A549 (cell line): ENCODE results near the gene INPP5J. TPM values are rescaled to one million over a fixed set of nuclear protein-coding genes. Genes with fewer than 3 reads are reported as not detected.

Experiments used
- ATAC-seq, 2 experiments: fragments of 200-7000 bp in 1 of 2; fragments of >200 bp in 1 of 2; cut with Nextera tagmentation in 1 of 2; cut with Tn5 transposase in 1 of 2; 3 replicates each; pipeline versions ENCODE4 v1.8.0 to v1.9.1; 2018 to 2020; ENCODE audit warnings: mild to moderate bottlenecking in 1 of 2, moderate library complexity in 1 of 2
- CTCF ChIA-PET: fragments of 300-600 bp; sonication (Branson Sonifier 250); formaldehyde crosslinking; extraction: SDS; loops from one replicate; lab custom pipeline; 2021; ENCODE audit warnings: antibody characterized with exemption, inconsistent platforms; lab: Yijun Ruan, JAX
- POLR2A ChIA-PET: fragments of 350-600 bp; formaldehyde crosslinking; extraction: SDS; loops from one replicate; lab custom pipeline; 2021; ENCODE audit warnings: antibody characterized with exemption, inconsistent platforms; lab: Yijun Ruan, JAX
- DNase-seq, 2 experiments: peaks; one replicate each; pipeline versions ENCODE4 v3.0.0 to v3.0.0-alpha.2; 2011 to 2016; ENCODE audit warnings: low read depth in 1 of 2, low spot score in 1 of 2
- FAIRE-seq: peaks from 2 replicates; lab custom pipeline; 2011; peaks lifted over from hg19 to GRCh38; lab: Jason Lieb, UNC
- H3K27ac ChIP-seq, 2 experiments: fragments of >200 bp; sonication (Bioruptor Twin); formaldehyde crosslinking; 3 replicates each; pipeline ENCODE4 v1.5.1; 2016 to 2017
- H3K4me1 ChIP-seq: fragments of >200 bp; sonication (Bioruptor Twin); formaldehyde crosslinking; 3 replicates; pipeline ENCODE4 v1.6.1; 2016
- H3K4me2 ChIP-seq: fragments of >200 bp; sonication (Bioruptor Twin); formaldehyde crosslinking; 3 replicates; pipeline ENCODE4 v1.6.1; 2016
- H3K4me3 ChIP-seq: fragments of >200 bp; sonication (Bioruptor Twin); formaldehyde crosslinking; 3 replicates; pipeline ENCODE4 v1.5.1; 2016
- H3K9me3 ChIP-seq: fragments of >200 bp; sonication (Bioruptor Twin); formaldehyde crosslinking; 3 replicates; pipeline ENCODE4 v1.6.1; 2016
- CBX8 ChIP-seq: fragments of 200-600 bp; sonication (generic); IDR thresholded peaks from 2 replicates; pipeline ENCODE4 v1.6.1; 2016
- CEBPB ChIP-seq, 2 experiments: fragments of >200 bp in 1 of 2; sonication (Bioruptor Twin) in 1 of 2; formaldehyde crosslinking in 1 of 2; IDR thresholded peaks; 2 replicates each; pipeline ENCODE4 v1.6.1; 2012 to 2016
- EHF ChIP-seq: fragments of 250-450 bp; sonication (Bioruptor Pico); IDR thresholded peaks from 2 replicates; pipeline ENCODE4 v1.5.0; 2020; ENCODE audit warnings: mild to moderate bottlenecking
- EHMT2 ChIP-seq: fragments of 200-600 bp; sonication (generic); IDR thresholded peaks from 2 replicates; pipeline ENCODE4 v1.6.1; 2016; ENCODE audit warnings: antibody characterized with exemption, low read depth, mild to moderate bottlenecking, moderate library complexity
- FOXS1 ChIP-seq: fragments of 250-450 bp; sonication (Bioruptor Pico); IDR thresholded peaks from 2 replicates; pipeline ENCODE4 v1.5.0; 2020; ENCODE audit warnings: mild to moderate bottlenecking, moderate library complexity
- GATA3 ChIP-seq: IDR thresholded peaks from 2 replicates; pipeline ENCODE4 v1.6.1; 2012; ENCODE audit warnings: borderline replicate concordance
- HOXB13 ChIP-seq: fragments of 250-450 bp; sonication (Bioruptor Pico); IDR thresholded peaks from 2 replicates; pipeline ENCODE4 v1.5.0; 2020; ENCODE audit warnings: low read depth, mild to moderate bottlenecking, moderate library complexity
- JUN ChIP-seq, 2 experiments: fragments of >200 bp; sonication (Bioruptor Twin); formaldehyde crosslinking; IDR thresholded peaks; 2 replicates in 1 of 2; 3 replicates in 1 of 2; pipeline ENCODE4 v1.6.1; 2016 to 2017
- JUNB ChIP-seq: fragments of >200 bp; sonication (Bioruptor Twin); formaldehyde crosslinking; IDR thresholded peaks from 2 replicates; pipeline ENCODE4 v1.6.1; 2016
- KDM5A ChIP-seq: fragments of 200-600 bp; sonication (generic); IDR thresholded peaks from 2 replicates; pipeline ENCODE4 v1.6.1; 2016; ENCODE audit warnings: antibody characterized with exemption, mild to moderate bottlenecking
- MAFK ChIP-seq: fragments of 450-650 bp; IDR thresholded peaks from 2 replicates; pipeline ENCODE4 v1.6.1; 2014; ENCODE audit not compliant: partially characterized antibody
- NFE2L2 ChIP-seq: fragments of 150-350 bp; conservative IDR thresholded peaks from 2 replicates; pipeline ENCODE4 v1.6.1; 2014; ENCODE audit warnings: low read length
- NPAS2 ChIP-seq: fragments of 250-450 bp; sonication (Bioruptor Pico); IDR thresholded peaks from 2 replicates; pipeline ENCODE4 v1.8.0; 2022; ENCODE audit warnings: mild to moderate bottlenecking, moderate library complexity, borderline replicate concordance
- NR3C1 ChIP-seq: fragments of >200 bp; sonication (Bioruptor Twin); formaldehyde crosslinking; IDR thresholded peaks from 3 replicates; pipeline ENCODE4 v1.6.1; 2017
- POLR2A ChIP-seq: IDR thresholded peaks from 2 replicates; pipeline ENCODE4 v1.6.1; 2012; ENCODE audit warnings: mild to moderate bottlenecking, low read length
- RARB ChIP-seq: fragments of 250-450 bp; sonication (Bioruptor Pico); IDR thresholded peaks from 2 replicates; pipeline ENCODE4 v1.8.0; 2021; ENCODE audit warnings: mild to moderate bottlenecking, moderate library complexity
- SMC3 ChIP-seq: fragments of >200 bp; sonication (Bioruptor Twin); formaldehyde crosslinking; IDR thresholded peaks from 3 replicates; pipeline ENCODE4 v1.6.1; 2018; ENCODE audit warnings: inconsistent platforms
- TP53 ChIP-seq: fragments of 250-450 bp; sonication (Bioruptor Pico); IDR thresholded peaks from 2 replicates; pipeline ENCODE4 v1.5.0; 2021; ENCODE audit warnings: mild to moderate bottlenecking, moderate library complexity
- ZC3H11A ChIP-seq: fragments of 450-650 bp; IDR thresholded peaks from 2 replicates; pipeline ENCODE4 v1.6.1; 2014; ENCODE audit warnings: antibody characterized with exemption, mild to moderate bottlenecking
- ZNF302 ChIP-seq: fragments of 250-450 bp; sonication (Bioruptor Pico); IDR thresholded peaks from 2 replicates; pipeline ENCODE4 v1.9.0; 2021; ENCODE audit warnings: inconsistent platforms, mild to moderate bottlenecking, moderate library complexity
- WGBS: methylation state at CpG from one replicate; pipeline ENCODE4 v1.1.6; 2017; ENCODE audit errors: missing lambda C conversion rate; 5-methylcytosine and 5-hydroxymethylcytosine counted together
- polyA plus RNA-seq, 4 experiments: library from polyadenylated mRNA; depleted of rRNA in 3 of 4; stranded (reverse); fragments of >200 nt; fragmentation: RNase III in 1 of 4; extraction: RNeasy Plus Mini Kit Qiagen cat#74134 plus additional on column Dnase treatment in 1 of 4; gene quantifications; 2 replicates in 3 of 4; 3 replicates in 1 of 4; pipeline ENCODE4 v1.2.3, GENCODE V29; 2011 to 2017
- TF ChIP-seq, protein P1 (sequence below): fragments of 250-450 bp; sonication (Bioruptor Pico); IDR thresholded peaks from 2 replicates; pipeline ENCODE4 v1.5.0; 2021; ENCODE audit warnings: mild to moderate bottlenecking, moderate library complexity, borderline replicate concordance
- TF ChIP-seq, protein P2 (sequence below): fragments of 200-600 bp; sonication (generic); IDR thresholded peaks from 2 replicates; pipeline ENCODE4 v1.6.1; 2016; ENCODE audit warnings: antibody characterized with exemption, mild to moderate bottlenecking, moderate library complexity
- TF ChIP-seq, protein P3 (sequence below): fragments of >200 bp; sonication (Bioruptor Twin); formaldehyde crosslinking; IDR thresholded peaks from 2 replicates; pipeline ENCODE4 v1.6.1; 2016
- TF ChIP-seq, protein P4 (sequence below): fragments of 250-450 bp; sonication (Bioruptor Pico); IDR thresholded peaks from 2 replicates; pipeline ENCODE4 v1.5.0; 2020; ENCODE audit warnings: low read depth, mild to moderate bottlenecking, moderate library complexity

Gene INPP5J
- polyA plus RNA-seq, 2 of the 4 experiments (the other 2 are of a cell fraction) = 0.70 to 1.5 TPM

DNA sequence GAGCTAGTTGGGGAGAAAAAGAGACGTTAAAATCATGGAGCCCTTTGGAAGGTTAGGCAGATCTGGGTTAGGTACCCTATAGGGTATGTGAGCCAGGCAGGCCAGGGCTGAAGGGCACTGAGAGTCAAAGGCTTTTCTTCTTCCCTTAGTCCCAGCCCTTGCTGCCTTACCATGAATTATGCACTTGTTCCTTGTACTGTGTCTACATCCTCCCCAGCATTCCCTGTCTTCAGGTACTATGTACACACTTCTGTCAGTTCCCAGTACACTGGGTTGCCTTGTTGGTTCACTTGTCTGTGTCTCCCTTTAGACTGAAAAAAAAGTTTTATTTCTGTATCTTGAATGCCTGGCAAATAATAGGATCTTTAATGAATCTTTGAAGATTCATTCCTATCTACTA is 54.2 kb downstream of the INPP5J start:
- 88% methylated on average over 1 of the region's 1 CpG for WGBS
- no peak overlapping the region for H3K4me2 ChIP-seq
- H3K27ac ChIP-seq = peak overlapping the region in 1 of 2 experiments; percentile 52; a peak in 2 of 6 replicates
- H3K9me3 ChIP-seq = no peaks in the 10 kb centered on the region
- ATAC-seq (no peak), DNase-seq (no peak), FAIRE-seq (no peak)
- ChIA-PET POLR2A (no interaction called here), CTCF (interaction anchor here (1.2 to 4.3 kb wide), 3 partner anchors 11 to 35 kb away, joined by 3 to 15 read pairs (median 3); partner anchors contain the start of genes LIMK2 and RNF185)
- no peak overlapping the region for H3K4me3 ChIP-seq
- H3K4me1 ChIP-seq = peaks cover 38% of the 10 kb centered on the region
- TF ChIP-seq JUNB = no peak
- TF ChIP-seq SMC3 = no peak
- no peak for TF ChIP-seq HOXB13 (CRISPR knock-in tag)
- TF ChIP-seq, protein P1, sequence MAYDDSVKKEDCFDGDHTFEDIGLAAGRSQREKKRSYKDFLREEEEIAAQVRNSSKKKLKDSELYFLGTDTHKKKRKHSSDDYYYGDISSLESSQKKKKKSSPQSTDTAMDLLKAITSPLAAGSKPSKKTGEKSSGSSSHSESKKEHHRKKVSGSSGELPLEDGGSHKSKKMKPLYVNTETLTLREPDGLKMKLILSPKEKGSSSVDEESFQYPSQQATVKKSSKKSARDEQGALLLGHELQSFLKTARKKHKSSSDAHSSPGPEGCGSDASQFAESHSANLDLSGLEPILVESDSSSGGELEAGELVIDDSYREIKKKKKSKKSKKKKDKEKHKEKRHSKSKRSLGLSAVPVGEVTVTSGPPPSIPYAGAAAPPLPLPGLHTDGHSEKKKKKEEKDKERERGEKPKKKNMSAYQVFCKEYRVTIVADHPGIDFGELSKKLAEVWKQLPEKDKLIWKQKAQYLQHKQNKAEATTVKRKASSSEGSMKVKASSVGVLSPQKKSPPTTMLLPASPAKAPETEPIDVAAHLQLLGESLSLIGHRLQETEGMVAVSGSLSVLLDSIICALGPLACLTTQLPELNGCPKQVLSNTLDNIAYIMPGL (CRISPR knock-in tag) = no peak
- TF ChIP-seq, protein P2, sequence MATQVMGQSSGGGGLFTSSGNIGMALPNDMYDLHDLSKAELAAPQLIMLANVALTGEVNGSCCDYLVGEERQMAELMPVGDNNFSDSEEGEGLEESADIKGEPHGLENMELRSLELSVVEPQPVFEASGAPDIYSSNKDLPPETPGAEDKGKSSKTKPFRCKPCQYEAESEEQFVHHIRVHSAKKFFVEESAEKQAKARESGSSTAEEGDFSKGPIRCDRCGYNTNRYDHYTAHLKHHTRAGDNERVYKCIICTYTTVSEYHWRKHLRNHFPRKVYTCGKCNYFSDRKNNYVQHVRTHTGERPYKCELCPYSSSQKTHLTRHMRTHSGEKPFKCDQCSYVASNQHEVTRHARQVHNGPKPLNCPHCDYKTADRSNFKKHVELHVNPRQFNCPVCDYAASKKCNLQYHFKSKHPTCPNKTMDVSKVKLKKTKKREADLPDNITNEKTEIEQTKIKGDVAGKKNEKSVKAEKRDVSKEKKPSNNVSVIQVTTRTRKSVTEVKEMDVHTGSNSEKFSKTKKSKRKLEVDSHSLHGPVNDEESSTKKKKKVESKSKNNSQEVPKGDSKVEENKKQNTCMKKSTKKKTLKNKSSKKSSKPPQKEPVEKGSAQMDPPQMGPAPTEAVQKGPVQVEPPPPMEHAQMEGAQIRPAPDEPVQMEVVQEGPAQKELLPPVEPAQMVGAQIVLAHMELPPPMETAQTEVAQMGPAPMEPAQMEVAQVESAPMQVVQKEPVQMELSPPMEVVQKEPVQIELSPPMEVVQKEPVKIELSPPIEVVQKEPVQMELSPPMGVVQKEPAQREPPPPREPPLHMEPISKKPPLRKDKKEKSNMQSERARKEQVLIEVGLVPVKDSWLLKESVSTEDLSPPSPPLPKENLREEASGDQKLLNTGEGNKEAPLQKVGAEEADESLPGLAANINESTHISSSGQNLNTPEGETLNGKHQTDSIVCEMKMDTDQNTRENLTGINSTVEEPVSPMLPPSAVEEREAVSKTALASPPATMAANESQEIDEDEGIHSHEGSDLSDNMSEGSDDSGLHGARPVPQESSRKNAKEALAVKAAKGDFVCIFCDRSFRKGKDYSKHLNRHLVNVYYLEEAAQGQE = no peak
- TF ChIP-seq KDM5A = no peak
- TF ChIP-seq RARB (CRISPR knock-in tag) = no peak
- TF ChIP-seq GATA3 = no peak
- TF ChIP-seq ZC3H11A = no peak
- no peak for TF ChIP-seq CEBPB (IDR thresholded peaks at IDR 0.05)
- TF ChIP-seq JUN (IDR thresholded peaks at IDR 0.05) = no peak
- no peak for TF ChIP-seq CBX8
- TF ChIP-seq, protein P3, sequence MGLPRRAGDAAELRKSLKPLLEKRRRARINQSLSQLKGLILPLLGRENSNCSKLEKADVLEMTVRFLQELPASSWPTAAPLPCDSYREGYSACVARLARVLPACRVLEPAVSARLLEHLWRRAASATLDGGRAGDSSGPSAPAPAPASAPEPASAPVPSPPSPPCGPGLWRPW = no peak
- no peak for TF ChIP-seq ZNF302 (CRISPR knock-in tag)
- TF ChIP-seq, protein P4, sequence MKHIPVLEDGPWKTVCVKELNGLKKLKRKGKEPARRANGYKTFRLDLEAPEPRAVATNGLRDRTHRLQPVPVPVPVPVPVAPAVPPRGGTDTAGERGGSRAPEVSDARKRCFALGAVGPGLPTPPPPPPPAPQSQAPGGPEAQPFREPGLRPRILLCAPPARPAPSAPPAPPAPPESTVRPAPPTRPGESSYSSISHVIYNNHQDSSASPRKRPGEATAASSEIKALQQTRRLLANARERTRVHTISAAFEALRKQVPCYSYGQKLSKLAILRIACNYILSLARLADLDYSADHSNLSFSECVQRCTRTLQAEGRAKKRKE = no peak
- TF ChIP-seq TP53 = no peak
- TF ChIP-seq NPAS2 (CRISPR knock-in tag) = no peak
- TF ChIP-seq EHMT2 = no peak
- TF ChIP-seq EHF = no peak

DNA sequence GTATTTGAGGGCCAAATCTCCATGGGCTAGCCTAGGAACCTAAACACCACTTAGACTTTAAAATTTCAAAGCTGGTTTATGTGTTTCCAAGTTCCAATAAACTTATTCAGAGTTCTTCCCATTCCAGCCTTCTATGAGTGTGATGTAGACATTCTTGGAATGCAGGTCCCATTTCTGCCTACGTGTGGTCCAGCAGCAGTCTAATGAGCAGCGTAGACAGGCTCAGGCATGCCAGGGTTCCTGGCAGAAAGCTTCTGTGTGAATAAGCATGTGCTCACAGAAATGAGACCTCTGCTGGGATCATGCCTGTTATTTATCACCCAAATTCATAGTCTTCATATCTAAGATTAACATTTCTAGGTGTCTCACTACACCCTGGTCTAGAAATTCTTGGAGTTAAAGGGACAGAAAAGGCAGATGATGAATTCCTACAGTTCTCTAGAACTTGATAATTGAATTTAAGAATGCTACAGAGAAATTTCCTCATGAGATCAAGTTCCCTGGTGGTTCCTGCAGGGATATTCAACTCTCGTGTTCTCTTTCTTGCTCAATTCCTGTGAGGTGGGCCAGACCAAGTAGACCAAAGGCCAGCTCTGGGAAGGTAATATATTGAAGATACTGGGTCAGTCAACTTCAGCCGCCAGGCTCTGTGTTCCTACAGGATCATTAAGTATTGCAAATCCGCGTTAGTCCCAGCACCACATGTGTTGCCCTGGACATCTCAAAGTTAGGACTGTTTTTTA is 54.8 kb downstream of the INPP5J start:
- no peak overlapping the region for H3K4me3 ChIP-seq
- ATAC-seq (peak in 1 of 2 experiments; percentile 60; a peak in 3 of 6 replicates), FAIRE-seq (no peak), DNase-seq (peak in 1 of 2 experiments; percentile 25)
- H3K4me2 ChIP-seq = no peak overlapping the region
- H3K9me3 ChIP-seq = no peaks in the 10 kb centered on the region
- peaks cover 38% of the 10 kb centered on the region for H3K4me1 ChIP-seq
- H3K27ac ChIP-seq = peak overlapping the region; percentile 22 to 52; a peak in 2 of 6 replicates
- POLR2A ChIA-PET = no interaction called here
- 79% methylated on average over 6 of the region's 6 CpGs for whole genome bisulfite sequencing
- CTCF ChIA-PET = interaction anchor here (1.2 to 4.3 kb wide), 3 partner anchors 10 to 35 kb away, joined by 3 to 15 read pairs (median 3); partner anchors contain the start of genes LIMK2 and RNF185
- TF ChIP-seq, protein P1 (CRISPR knock-in tag) = no peak
- no peak for TF ChIP-seq POLR2A
- no peak for TF ChIP-seq FOXS1 (CRISPR knock-in tag)
- TF ChIP-seq NR3C1 = no peak
- no peak for TF ChIP-seq MAFK
- TF ChIP-seq NPAS2 (CRISPR knock-in tag) = no peak
- TF ChIP-seq NFE2L2 = no peak
- TF ChIP-seq JUNB = no peak
- TF ChIP-seq, protein P2 = no peak
